HG03060 (cell line): Measurements from ENCODE around the gene CHAC1.

ENCODE experiments used
- ATAC-seq: cut with Tn5 transposase; IDR thresholded peaks from one replicate; pipeline ENCODE4 v1.9.1; 2021; ENCODE audit warnings: low read depth, moderate number of reproducible peaks; ENCODE audit not compliant: unreplicated experiment

CHAC1 gene

DNA sequence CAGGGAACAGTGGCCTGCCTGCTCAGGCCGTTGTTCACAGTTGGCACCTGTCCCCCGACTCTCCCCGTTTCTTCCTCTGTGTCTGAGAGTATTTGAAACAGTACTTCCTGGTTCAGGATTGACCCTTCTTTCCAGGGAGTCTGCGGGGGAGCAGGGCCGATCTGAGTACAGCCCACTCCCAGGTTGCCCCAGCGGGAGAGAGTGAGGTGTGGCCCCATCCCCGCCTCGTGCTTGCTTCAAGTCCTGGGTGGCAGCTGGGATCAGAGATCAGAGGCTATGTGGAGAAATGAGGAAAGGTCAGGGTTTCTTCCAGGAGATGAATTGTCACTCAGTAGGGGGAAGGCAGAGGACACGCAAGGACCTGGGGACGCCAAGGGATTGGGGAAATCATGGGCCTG, 30.7 kb upstream of the CHAC1 start:
- ATAC-seq, result no peak

- no peak for ATAC-seq
These were observed 29.7 kb upstream of the CHAC1 start for GRCh38 chr15:40923551-40923950.

GRCh38 chr15:40925495-40925862, 27.8 kb upstream of the CHAC1 start:
- no peak for ATAC-seq

DNA sequence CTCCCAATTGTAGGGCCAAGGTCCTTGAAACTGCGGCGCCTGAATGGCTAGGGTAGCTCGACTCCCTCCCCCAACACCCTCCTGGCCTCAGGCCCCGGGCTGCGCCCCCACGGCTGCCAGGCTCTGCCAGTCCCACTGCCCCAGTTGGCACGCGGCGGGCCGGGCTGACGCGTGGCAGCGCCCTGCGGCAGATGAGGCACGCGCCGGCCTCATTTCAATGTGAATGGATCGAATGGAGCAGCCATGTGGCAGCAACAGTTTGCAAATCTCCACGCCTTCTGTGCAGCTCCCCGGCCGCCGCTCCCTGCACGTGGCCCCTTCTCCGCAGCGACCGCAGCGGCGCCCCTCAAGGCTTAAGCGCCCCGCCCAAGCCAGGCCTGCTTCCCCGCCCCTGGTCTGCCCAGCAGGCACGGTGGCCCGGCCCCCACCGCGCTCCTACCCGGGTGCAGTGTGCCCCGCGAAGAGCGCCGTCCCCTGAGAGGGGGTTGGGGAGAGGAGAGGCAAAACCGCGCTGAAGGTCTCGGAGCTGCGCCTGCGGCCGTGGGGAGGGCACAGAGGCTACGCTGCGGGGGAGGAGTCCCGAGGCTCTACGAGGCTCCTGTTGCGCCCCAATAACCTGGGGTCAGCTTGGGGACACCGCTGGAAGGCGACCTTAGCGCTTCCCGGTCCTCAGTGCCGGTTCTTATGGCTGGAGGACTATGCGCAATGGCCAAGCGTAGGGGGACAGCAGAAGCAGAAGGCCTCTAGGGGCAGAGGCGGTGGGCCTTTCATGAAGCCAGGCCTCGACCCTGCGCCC, 27.2 kb upstream of the CHAC1 start:
- ATAC-seq, result no peak

DNA sequence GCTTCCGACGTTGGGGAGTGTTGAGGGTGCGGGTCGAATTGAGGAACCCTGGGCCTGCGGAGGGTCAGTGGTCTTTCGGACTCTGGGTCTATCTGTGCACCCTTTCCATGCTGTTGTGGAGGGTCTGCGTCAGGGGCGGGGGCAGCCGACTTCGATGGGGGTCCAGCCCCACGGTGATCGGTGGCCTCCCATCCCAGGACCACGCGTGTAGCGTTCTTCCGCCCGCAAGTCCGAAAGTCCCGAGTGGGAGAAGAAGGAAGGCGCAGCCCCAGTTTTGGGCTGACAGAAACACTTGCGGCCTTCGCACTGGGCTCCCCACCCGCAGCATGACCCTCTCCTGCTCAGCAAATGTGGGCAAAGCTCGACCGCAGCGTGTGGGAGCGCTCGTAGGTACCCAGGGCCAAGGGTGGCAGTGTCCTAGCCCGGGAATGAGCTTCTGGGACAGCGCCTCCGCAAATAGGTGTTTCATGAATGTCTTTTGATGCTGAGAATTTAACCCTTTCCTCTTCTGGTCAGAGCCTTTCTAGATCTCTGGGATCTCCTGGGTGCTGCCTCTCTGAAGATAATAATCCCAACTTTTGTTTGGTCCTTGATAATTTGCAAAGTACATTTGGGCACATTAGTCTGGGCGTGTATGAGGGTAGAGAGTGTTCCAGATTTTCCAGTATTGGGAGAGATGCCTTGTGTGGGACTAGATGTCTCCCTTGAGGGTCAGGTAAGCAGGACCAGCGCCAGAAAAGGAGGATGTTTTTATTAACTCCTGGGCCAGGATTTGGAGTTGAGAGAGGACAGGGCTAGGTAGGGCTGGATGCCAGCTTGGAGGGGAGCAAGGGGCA, 26.4 kb upstream of the CHAC1 start:
- no peak for ATAC-seq

- ATAC-seq, result no peak
These were observed 25.8 kb upstream of the CHAC1 start for GRCh38 chr15:40927495-40927872.

- no peak for ATAC-seq
These were observed 25.1 kb upstream of the CHAC1 start for GRCh38 chr15:40927873-40928806.

GRCh38 chr15:40928821-40929659, 24.2 kb upstream of the CHAC1 start, which contains the start of gene DLL4:
Gene DLL4 (plus strand): TSS chr15:40929340. CDS start chr15:40929669, 329 bp downstream.
- no peak for ATAC-seq

- ATAC-seq, result no peak
These were observed 23.4 kb upstream of the CHAC1 start for GRCh38 chr15:40929660-40930429.

GRCh38 chr15:40930430-40931299, 22.6 kb upstream of the CHAC1 start:
- ATAC-seq, result no peak

DNA sequence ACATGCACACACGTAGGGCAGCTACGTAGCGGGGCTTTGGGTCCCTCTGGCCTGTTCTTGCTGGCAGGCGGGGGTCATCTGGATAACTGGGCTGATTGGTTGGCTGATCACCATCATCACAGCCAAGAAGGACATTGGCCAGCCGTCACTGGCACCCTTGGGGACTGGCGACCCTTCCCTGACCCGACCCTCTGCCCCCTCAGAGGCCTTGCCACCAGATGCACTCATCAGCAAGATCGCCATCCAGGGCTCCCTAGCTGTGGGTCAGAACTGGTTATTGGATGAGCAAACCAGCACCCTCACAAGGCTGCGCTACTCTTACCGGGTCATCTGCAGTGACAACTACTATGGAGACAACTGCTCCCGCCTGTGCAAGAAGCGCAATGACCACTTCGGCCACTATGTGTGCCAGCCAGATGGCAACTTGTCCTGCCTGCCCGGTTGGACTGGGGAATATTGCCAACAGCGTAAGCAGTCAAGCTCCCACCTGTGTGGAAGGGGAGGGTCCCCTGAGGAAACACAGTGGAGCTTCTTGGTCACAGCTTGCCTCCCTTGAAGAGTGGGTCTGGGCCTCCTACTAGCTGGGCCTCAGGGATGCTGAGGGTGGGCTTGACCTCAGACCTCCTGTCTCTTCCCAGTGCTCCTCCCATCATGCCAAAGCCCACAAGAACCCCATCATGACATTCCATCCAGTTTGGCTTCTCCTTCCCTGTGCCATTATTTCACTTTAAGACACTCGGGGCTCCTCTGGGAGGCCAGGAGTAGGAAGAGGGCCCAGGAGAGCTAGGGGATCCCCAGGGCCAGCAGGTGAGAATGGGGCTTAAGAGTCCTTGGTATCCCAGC, 21.8 kb upstream of the CHAC1 start:
- ATAC-seq, result no peak

GRCh38 chr15:40932156-40932555, 21.1 kb upstream of the CHAC1 start:
- ATAC-seq, result no peak

- ATAC-seq, result no peak
These were observed 20.4 kb upstream of the CHAC1 start for GRCh38 chr15:40932649-40933516.

DNA sequence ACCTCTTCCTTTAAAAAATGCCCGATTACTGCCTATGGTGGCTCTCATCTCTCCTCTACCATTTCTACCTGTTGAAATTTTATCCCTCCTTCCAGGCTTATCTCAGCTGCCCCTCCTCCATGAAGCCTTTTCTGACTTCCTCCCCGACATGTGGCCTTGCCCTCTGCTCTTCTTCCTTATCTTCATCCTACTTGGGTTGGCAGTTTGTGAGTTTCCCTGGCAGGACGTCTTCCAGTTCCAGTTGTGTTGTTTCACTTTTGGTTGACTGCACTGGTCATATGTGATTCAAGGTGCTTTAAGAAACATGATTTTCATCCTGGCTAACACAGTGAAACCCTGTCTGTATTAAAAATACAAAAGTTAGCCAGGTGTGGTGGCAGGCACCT, 19.8 kb upstream of the CHAC1 start:
- ATAC-seq, result no peak

DNA sequence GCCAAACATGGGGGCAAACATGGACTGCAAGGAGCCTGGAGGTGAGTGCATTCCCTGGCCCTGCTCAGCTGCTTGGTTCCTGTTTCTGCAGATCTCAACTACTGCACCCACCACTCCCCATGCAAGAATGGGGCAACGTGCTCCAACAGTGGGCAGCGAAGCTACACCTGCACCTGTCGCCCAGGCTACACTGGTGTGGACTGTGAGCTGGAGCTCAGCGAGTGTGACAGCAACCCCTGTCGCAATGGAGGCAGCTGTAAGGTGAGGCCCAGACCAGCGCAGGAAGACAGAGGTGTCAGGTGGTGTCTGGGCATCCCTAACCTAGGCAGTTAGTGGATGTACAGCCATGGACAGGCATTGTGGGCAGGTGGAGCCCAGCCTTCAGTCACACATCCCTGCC, 18.8 kb upstream of the CHAC1 start:
- ATAC-seq, result no peak

- no peak for ATAC-seq
These were observed 17.0 kb upstream of the CHAC1 start for GRCh38 chr15:40936234-40936708.
